COLO668 (cell line): Measurements from ENCODE around the gene HGF.
"Not testable (repeated sequence)": the region's sequence is repeated elsewhere in the genome, so short reads cannot be mapped to it uniquely, and the experiment has no call there.

Experiments
- DNase-seq: peaks from one replicate; lab custom pipeline; 2025; ENCODE audit not compliant: unreplicated experiment; lab: John Stamatoyannopoulos, UW

The HGF gene

DNA sequence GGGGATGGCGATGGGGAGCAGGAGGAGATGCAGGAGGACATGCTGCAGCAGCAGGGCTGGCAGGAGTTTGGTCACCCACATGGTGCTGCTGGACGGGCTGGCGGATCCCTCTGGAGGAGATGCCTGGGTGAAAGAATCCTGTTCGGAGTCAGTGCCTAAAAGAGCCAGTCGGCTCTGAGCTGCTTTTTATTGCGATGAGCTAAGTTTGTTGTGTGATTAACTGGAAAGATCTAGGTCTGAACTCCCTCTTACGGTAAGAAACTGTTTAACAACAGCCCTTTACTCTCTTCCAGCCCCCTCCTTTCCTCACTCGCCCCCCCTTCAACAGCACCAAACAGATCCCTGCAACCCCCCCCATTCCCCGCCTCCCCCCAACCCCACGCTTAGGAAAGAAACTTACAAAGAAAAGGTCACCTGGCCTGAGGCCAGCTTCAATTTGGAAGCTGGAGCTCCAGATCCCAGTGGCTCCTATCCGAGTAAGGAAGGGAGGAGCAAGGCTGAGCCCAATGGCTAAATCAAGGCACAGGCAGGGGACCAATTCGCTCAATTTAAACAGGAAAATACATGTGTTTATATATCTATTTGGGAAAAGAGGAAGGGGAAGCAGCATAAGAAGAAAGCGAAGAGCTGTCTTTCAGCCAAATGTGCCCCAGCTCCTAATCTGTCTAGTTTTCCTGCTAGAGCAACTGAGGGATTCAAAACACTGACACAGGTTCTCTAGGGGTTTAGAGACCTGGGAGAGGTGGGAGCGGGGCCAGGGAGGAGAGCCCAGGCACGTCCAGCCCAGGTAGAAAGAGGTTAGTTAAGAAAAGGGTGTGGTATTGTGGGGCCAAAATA, at the start of gene HGF:
Gene HGF, minus strand, starts transcription at position 157 of the 837 bp plus-strand sequence. Its CDS starts 76 bp downstream, at position 81.
- no peak for DNase-seq

DNA sequence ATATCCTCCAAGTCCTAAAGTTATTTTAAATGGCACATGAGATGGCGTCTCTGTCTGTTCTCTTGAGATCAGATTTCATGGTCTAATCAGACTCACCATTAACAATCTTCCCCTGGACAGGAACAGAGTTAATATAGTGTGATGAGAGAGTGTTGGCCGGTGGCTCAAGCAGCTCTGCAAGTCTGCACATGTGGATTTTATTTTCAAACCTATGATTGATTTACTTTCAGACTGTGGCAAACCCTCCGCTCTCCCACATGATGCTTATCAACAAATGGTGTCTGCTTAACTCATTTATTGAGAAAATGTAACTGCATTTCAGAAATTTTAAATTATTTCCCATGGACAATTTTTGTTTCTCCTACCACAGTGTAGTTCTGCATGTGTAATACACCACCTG, 46.5 kb upstream of the HGF start:
- DNase-seq, result no peak

DNA sequence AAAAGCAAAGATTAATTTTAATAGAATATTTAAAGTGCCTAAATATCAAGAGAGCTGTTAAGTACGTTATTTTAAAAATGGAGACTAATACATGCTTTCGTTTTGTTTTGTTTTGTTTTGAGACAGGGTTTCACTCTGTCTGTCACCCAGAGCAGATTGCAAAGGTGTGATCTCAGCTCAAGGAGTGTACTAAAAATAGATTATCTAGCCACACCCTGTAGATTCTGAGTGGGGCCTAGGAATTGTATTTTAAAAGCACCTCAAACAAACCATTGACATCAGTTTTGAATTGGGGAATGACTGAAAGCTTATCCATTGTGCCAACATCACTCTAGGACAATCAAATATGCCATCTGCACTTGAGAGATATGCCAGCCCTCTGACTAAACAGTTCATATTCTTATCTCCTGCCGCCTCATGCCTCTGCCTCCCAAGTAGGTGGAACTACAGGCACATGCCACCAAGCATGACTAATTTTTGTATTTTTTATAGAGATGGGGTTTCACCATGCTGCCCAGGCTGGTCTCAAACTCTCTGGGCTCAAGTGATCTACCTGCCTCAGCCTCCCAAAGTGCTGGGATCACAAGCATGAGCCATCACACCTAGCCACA, 43.1 kb upstream of the HGF start:
- DNase-seq, result not testable (repeated sequence)

DNA sequence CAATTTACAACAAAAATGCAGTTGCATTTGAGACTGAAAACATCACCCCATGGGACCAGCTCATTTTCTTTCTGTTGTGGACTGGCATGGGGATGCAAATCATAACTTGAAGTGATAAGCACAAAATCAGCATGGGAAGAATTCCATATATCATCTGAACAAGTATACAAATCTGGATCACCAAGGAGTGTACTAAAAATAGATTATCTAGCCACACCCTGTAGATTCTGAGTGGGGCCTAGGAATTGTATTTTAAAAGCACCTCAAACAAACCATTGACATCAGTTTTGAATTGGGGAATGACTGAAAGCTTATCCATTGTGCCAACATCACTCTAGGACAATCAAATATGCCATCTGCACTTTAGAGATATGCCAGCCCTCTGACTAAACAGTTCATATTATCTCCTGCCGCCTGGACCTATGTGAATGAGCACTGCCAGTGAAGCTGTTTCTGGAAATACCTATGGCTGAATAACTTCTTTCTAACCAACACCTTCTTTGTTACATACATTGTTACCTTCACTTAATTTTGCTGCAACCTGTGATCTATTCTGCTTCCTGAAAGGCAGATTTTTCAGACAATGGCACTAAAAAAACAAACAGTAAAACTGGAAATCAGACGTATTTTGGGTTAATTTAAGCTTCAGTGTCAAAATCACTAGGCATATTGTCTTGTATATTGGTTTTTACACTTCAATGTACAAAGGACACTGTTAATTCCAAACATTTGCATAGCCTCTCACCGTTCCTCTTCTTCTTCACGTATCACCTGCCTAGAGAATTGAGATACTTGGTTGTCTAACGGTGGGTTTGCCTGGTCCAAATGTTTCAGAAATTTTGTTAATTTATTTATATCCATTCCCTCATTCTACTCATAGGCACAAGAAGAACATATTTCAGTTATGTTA, 42.4 kb upstream of the HGF start:
- DNase-seq, result no peak

- no peak for DNase-seq
Observed at GRCh38 chr7:81810476-81811155, 40.8 kb upstream of the HGF start.

GRCh38 chr7:81808310-81808709, 38.5 kb upstream of the HGF start:
- not testable (repeated sequence) for DNase-seq

- no peak for DNase-seq
Observed at GRCh38 chr7:81803267-81803666, 33.4 kb upstream of the HGF start.

- no peak for DNase-seq
Observed at GRCh38 chr7:81802251-81802650, 32.4 kb upstream of the HGF start.

- no peak for DNase-seq
Observed at GRCh38 chr7:81801532-81801931, 31.7 kb upstream of the HGF start.

- DNase-seq, result no peak
Observed at GRCh38 chr7:81791568-81792518, 22.0 kb upstream of the HGF start.

DNA sequence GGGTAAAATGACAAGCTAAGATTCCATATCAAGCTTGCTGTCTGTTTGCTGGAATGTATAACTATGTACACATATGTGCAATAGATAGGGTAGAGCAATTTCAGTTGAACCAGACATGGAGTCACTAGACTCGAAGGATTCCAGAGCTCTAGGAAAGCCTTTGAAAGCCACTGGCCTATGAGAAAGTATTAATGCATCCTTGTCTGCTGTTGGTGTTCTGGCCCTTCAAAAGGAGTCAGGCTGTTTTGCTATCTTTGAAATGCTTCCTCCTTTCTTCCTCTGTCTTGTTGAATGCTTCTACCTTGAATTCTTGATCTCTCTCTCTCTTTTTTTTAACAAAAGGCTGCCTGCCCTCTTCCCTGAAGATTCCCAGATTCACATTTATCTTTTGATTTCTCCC, 20.8 kb upstream of the HGF start:
- DNase-seq, result no peak

GRCh38 chr7:81790120-81790500, 20.3 kb upstream of the HGF start:
- DNase-seq, result no peak

DNA sequence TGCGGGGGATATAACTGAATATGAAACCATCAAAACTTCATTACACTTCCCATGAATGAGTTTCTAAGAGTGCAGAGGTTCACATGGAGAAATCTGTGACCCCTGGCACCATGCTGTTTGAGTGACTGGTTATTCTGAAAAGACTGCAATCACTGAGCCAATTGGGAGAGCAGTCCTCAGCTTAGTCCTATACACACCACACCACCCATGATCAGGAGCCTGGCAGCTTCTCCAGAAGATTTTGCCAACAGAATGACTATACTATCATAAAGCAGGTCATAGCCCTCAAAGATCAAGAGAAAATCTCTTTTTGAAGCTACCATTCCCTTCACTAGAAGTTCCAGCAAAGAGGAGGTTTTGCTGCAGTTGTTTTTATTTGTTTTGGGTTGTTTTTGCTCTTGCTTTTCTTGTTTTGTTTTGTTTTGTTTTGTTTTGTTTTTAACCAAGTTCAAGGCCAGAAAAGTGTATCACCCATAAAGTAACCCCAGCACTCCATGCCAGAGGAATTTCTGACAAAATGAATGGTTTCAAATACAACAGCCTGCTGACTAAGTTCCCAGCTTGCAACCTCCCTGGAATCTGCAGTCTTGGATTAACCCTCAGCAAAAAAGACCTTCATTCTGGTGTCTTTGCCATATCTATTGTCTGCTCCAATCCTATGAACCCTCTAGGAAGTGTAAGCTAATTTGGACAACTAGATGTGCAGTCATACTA, 19.7 kb upstream of the HGF start:
- no peak for DNase-seq

GRCh38 chr7:81788246-81788645, 18.4 kb upstream of the HGF start:
- no peak for DNase-seq

DNA sequence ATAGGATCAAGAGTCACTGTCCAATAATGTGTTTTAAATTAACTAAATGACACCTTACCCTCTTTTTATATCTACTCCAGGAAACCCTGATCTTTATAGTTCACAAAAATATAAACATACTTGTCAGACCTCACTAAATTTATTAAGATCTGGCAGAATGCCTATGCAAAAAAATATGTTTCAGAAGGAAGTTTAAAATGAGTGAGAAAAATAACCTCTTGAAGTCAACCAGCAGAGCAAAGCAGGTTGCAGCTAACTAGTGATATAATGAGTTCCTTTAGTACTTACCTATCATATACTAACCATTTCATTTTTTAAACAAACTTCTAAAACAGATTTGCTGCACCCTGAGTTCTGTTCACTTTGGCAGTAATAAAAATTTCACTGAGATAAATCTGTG, 14.0 kb upstream of the HGF start:
- no peak for DNase-seq

- no peak for DNase-seq
Observed at GRCh38 chr7:81780914-81781693, 11.3 kb upstream of the HGF start.

DNA sequence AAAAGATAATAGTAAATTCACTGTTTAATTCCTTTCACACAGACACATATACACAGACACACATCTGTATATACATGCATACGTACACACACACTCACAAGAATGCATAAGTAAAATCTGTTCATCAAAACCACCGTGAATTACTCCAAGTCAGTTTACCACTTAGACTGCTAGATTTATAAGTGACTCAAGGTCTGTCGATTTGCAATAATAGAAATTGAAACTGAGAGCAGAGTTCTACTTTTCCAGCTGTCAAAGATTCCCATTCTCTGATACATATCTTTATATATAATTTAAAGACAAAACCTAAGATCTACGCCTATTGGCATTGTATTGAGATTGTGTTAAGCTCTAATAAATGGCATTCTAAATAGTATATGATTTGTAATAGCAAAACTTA, 9.9 kb upstream of the HGF start:
- no peak for DNase-seq

DNA sequence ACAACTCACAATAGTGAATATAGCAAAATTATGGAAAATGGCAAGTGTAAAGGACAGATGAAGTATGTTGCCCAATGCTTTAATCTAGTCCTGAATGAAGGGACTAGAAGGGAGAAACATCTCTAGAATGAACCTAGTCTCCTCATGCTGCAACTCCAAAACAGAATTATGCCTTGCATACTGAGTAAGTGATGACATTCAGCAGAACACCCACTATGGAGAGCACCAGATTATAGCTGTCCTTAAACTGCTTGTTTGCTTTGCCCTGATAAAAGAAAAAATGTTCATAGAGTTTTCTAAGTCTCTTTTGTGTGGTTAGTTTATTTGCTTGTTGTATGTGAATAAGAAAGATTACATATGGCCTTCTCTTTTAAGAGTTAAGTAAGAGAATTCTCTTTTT, 7.8 kb upstream of the HGF start:
- DNase-seq, result no peak
